Glutamatergic neuron (in vitro differentiated cells): Measurements from ENCODE around the gene NEMP1. TPM values are rescaled to one million over a fixed set of nuclear protein-coding genes. Genes with fewer than 3 reads are reported as not detected.

Source experiments
- DNase-seq: peaks from one replicate; pipeline ENCODE4 v3.0.0; 2022
- H3K27ac Mint-ChIP-seq: one replicate; pipeline ENCODE4 v1.8.0; 2020; ENCODE audit warnings: mild to moderate bottlenecking, mixed read lengths, inconsistent platforms; ENCODE audit not compliant: unreplicated experiment
- H3K27me3 Mint-ChIP-seq: one replicate; pipeline ENCODE4 v1.8.0; 2020; ENCODE audit warnings: mild to moderate bottlenecking, moderate library complexity, mixed read lengths, inconsistent platforms; ENCODE audit not compliant: unreplicated experiment
- H3K36me3 Mint-ChIP-seq: one replicate; pipeline ENCODE4 v1.8.0; 2020; ENCODE audit warnings: mild to moderate bottlenecking, mixed read lengths, inconsistent platforms; ENCODE audit not compliant: unreplicated experiment
- H3K4me1 Mint-ChIP-seq: one replicate; pipeline ENCODE4 v1.8.0; 2020; ENCODE audit warnings: mild to moderate bottlenecking, low read depth, mixed read lengths, inconsistent platforms; ENCODE audit not compliant: unreplicated experiment
- H3K4me3 Mint-ChIP-seq: one replicate; pipeline ENCODE4 v1.8.0; 2020; ENCODE audit warnings: mild to moderate bottlenecking, mixed read lengths, inconsistent platforms; ENCODE audit not compliant: unreplicated experiment
- H3K9me3 Mint-ChIP-seq: one replicate; pipeline ENCODE4 v1.8.0; 2020; ENCODE audit warnings: mild to moderate bottlenecking, moderate library complexity, mixed read lengths, inconsistent platforms; ENCODE audit not compliant: unreplicated experiment
- CTCF ChIP-seq: fragments of 200-600 bp; sonication (generic); IDR thresholded peaks from one replicate; pipeline ENCODE4 v1.5.0; 2021; ENCODE audit not compliant: partially characterized antibody, unreplicated experiment
- total RNA-seq: library from RNA; stranded (reverse); fragmentation: NEBNext Ultra II Directional; extraction: Animal tissue kit (Norgen Biotek cat#: 25700); gene quantifications from one replicate; pipeline ENCODE4 v1.2.1, GENCODE V29; 2021; ENCODE audit not compliant: unreplicated experiment

NEMP1 gene
- total RNA-seq, 1 donor from 2014 or later, result 11.5 TPM

DNA sequence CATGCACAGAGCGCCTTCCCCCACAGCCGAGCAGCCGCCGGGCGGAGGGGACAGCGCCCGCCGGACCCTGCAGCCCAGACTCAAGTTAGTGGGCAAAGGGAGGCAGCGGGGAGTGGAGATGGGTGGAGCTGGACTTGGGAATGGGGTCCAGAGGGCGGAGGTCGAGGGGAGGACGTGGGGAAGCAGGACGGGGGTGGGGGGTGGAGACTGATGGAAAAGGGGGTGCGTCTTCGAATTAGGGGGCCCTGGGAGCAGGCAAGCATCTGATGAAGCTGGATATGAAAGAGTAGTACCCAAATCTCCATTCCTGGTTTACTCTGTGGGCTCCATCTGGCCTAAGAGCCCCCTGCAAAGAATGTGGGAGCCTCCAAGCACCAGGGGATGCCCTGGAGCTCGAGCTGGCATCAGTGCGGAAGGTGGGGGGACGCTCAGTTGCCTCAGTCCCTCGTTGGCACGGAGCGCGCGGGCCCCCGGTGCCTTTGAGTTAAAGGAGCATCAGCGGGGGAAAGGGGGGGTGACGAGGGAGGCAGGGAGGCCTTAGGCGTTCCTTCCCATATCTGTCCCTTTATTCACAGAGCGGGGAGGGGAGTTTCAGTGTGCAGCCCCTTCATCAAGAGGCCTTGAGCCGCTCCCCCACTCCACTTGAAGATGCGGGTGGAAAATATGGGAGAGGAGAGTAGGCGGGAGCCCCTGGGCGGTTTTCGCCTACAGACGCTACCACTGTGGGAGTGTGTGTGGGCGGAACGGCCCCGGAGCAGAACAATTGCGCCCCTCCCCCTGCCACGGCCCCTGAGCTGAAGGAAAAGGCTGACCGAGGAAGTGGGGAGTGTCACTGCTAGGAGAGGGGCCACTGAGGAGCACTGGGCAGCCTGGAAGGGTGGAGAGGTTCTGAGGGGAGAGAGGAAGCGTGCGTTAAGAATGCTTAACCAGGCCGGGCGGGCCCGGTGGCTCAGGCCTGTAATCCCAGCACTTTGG, 11.0 kb upstream of the NEMP1 start:
- TF ChIP-seq CTCF, result no peak
- H3K4me1 Mint-ChIP-seq, result peaks cover 27% of the 10 kb centered on the region
- peak; percentile 50 for DNase-seq

GRCh38 chr12:57088354-57089270, 10.0 kb upstream of the NEMP1 start, which contains the start of gene NAB2:
TSS of gene NAB2 (plus strand) at chr12:57089114. CDS start at chr12:57089272, 158 bp downstream.
- Mint-ChIP-seq H3K27me3 (peaks cover 24% of the 10 kb centered on the region), H3K36me3 (no peaks in the 10 kb centered on the region), H3K4me1 (peaks cover 20% of the 10 kb centered on the region), H3K27ac (peak within 1 kb of the TSS; percentile 69), H3K9me3 (peaks cover 9% of the 10 kb centered on the region), H3K4me3 (peak within 1 kb of the TSS; percentile 98)
- no peak for TF ChIP-seq CTCF
- peak; percentile 80 for DNase-seq

More for the DNA sequence above, 11.0 kb upstream of the NEMP1 start:
- peak overlapping the region; percentile 98 for H3K4me3 Mint-ChIP-seq
- peaks cover 9% of the 10 kb centered on the region for H3K9me3 Mint-ChIP-seq
- H3K27me3 Mint-ChIP-seq, result peaks cover 26% of the 10 kb centered on the region
- peak overlapping the region; percentile 55 for H3K27ac Mint-ChIP-seq
- H3K36me3 Mint-ChIP-seq, result no peaks in the 10 kb centered on the region

DNA sequence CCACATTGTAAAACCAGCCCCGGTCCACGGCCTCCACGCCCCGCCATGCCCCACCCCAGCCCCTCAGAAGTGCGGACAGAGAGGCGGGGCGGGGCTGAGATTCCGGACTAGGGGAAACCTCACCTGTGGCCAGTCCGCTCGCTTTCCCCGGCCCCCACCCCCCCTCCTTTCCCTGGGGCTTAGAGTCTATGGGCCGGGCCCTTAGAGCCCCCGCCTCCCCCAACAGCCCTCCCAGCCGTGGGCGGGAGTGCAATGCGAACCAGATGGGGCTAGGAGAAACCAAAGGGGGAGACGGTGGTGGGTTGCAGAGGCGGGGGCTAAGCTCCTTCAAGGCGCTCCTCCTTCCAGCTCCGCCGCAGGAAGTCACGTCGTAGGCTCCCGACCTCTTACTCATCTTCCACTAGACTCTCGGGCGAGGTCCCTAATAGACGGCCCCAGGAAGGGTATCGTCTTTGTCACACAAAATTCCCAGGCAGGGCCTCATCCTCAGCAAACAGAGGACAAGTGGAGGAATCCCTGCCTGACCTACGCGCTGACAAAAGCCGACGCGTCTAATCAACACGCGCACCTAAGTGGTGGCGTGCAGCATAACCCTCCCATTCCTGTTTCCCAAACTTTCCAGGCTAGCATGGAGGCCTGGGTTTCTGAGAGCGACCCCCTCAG, 9.2 kb upstream of the NEMP1 start:
- peak overlapping the region; percentile 69 for H3K27ac Mint-ChIP-seq
- H3K9me3 Mint-ChIP-seq, result peaks cover 9% of the 10 kb centered on the region
- no peak for DNase-seq
- no peak for TF ChIP-seq CTCF
- H3K36me3 Mint-ChIP-seq, result no peaks in the 10 kb centered on the region
- H3K27me3 Mint-ChIP-seq, result peaks cover 24% of the 10 kb centered on the region
- H3K4me3 Mint-ChIP-seq, result peak overlapping the region; percentile 90
- peaks cover 19% of the 10 kb centered on the region for H3K4me1 Mint-ChIP-seq

DNA sequence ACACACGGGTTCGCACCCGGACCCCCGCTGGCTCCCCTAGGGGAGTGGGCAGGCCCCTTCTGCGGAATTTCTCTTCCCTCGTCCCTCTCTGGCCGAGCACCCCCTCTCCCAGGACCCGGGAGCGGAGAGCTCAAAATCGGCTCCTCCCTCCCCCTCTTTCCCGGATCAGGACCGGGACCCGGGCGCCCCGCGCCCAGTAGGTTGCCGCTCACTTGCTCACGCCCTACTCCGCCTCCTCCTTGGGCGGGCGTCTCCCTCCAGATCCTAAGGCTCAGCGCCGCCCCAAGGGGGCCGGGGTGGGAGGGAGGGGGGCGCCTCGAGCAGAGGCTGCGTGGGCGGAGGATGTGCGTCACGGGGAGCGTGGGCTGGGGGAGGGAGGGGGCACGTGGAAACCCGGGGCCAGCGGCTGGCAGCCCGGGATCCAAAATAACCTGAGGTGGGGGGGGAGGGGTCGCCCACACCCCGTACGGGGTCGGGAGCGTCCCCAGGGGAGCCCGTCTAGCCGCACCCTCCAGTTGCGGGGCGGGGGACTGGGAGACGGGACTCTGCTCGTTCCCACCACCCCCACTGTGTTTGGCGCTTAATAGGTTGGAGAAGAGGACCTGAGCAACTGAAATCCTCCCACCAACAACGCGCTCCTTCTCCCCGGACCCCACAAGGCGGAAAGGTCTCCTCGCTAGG, 8.6 kb upstream of the NEMP1 start:
- no peaks in the 10 kb centered on the region for H3K36me3 Mint-ChIP-seq
- peaks cover 17% of the 10 kb centered on the region for H3K4me1 Mint-ChIP-seq
- H3K27me3 Mint-ChIP-seq, result peaks cover 21% of the 10 kb centered on the region
- peak overlapping the region; percentile 90 for H3K4me3 Mint-ChIP-seq
- H3K9me3 Mint-ChIP-seq, result peaks cover 9% of the 10 kb centered on the region
- no peak for TF ChIP-seq CTCF
- DNase-seq, result peak; percentile 39
- H3K27ac Mint-ChIP-seq, result peak overlapping the region; percentile 14
